ENCODE measurements around the gene PPP2R2C.

PPP2R2C gene

DNA sequence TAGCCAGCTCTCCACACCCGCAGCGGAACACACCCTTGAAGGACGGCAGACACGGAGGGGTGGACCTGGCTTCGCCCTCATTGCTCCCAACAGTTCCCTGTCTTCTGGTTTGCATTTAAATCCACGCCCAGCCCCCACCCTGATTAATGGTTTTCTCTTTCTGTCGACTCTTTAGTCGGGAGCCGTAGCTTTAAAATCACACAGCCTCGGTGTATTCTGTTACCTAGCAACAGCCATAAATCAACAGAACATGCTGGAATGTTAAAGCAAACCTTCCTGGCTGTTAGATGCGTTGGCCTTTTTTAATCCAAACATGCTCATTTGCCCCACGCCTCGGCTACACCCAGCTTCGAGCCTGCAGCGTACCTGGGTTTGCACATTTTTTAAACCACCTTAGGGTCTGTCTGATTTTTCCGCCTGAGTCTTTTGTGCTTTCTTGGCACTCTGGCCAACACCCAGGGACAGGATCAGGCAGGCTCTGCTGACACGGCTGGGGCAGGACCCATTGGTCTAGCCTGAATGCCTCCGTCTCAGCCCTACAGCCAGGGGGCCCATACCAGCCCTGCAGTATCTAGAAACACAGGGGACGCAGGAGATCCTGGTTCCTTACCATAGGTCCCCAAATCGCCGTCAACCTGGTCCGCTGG is 21.4 kb upstream of the PPP2R2C start:
- Histone ChIP-seq H3K4me3 (ENCODE audit: low read depth, low read length) (no peak overlapping the region), H3K36me3 (ENCODE audit: control insufficient read depth, insufficient read depth, low read length) (no peaks in the 10 kb centered on the region), H3K27me3 (ENCODE audit: control insufficient read depth, insufficient read depth, low read length) (no peaks in the 10 kb centered on the region), H3K27ac (ENCODE audit: low read depth, low read length) (no peak overlapping the region), H3K9me3 (ENCODE audit: control insufficient read depth, insufficient read depth, low read length) (no peaks in the 10 kb centered on the region), H3K9ac (ENCODE audit: low read depth, low read length) (no peak overlapping the region), H3K4me1 (ENCODE audit: control insufficient read depth, insufficient read depth, low read length) (0 out of 2 replicates have a peak, but pooled peaks cover 7% of the 10 kb centered on the region)

DNA sequence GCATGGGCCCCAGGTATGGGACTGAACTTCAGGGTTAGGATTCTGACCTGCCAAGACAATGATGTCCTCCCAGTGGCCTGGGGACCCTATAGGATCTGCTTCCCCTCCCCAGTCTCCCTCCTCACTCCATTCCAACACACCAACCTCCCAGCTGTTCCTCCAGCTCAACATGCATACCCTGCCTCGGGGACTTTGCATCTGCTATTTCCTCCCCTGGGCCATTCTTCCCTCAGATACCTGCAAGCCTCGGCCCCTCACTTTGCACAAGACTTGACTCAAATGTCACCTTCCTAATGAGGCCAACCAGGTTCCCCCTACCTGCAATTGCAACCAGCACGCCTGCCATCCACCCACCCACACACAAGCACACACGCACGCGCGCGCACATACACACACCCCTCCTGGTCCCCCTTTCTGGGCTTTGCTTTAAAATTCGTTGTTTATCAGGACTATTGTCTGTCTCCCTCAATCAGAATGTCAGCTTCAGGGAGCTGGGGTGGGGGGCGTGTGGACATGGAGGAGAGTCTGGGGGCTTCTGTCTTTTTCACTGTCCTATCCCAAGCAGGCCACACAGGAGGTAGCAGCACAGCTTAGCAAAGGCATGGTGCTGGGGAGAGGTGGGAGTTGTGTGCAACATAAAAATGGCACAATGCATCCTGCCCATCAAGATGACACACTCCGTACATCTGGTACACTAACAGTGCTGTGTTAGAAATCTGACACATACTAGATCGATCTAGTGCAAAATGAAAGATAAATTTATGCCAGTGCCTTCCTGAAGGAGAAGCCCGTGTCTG is 20.6 kb upstream of the PPP2R2C start:
- Histone ChIP-seq H3K9me3 (ENCODE audit: control insufficient read depth, insufficient read depth, low read length) (no peaks in the 10 kb centered on the region), H3K9ac (ENCODE audit: low read depth, low read length) (no peak overlapping the region), H3K4me1 (ENCODE audit: control insufficient read depth, insufficient read depth, low read length) (0 out of 2 replicates have a peak, but pooled peaks cover 7% of the 10 kb centered on the region), H3K36me3 (ENCODE audit: control insufficient read depth, insufficient read depth, low read length) (no peaks in the 10 kb centered on the region), H3K27ac (ENCODE audit: low read depth, low read length) (no peak overlapping the region), H3K4me3 (ENCODE audit: low read depth, low read length) (no peak overlapping the region), H3K27me3 (ENCODE audit: control insufficient read depth, insufficient read depth, low read length) (no peaks in the 10 kb centered on the region)

DNA sequence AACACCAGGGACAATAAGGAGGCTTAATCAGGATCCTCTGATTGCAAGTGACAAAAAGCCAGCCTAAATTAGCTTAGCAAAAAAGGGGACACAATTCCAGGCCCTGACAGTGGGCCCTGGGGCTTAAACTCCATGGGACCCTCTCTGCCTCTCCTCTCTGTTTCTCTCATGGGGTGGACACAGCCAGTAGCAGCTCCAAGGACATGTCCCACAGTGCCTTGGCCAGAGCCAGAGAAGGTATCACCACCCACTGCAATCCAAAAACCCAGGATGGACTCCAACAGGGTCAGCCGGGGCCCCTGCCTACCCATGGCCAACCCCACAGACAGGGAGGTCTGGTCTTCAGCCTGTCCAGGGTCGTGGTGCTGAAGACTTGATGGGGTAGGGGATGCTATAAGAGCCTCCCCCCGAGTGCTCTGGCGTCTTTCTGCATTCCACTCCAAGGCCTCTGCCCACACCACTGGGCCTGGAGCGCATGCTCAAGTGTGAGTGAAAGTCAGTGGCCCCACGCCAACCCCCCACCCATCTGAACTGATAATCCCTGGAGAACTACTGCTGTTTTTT is 19.7 kb upstream of the PPP2R2C start:
- Histone ChIP-seq H3K4me1 (ENCODE audit: control insufficient read depth, insufficient read depth, low read length) (0 out of 2 replicates have a peak, but pooled peaks cover 7% of the 10 kb centered on the region), H3K27me3 (ENCODE audit: control insufficient read depth, insufficient read depth, low read length) (no peaks in the 10 kb centered on the region), H3K36me3 (ENCODE audit: control insufficient read depth, insufficient read depth, low read length) (no peaks in the 10 kb centered on the region), H3K4me3 (ENCODE audit: low read depth, low read length) (no peak overlapping the region), H3K27ac (ENCODE audit: low read depth, low read length) (no peak overlapping the region), H3K9me3 (ENCODE audit: control insufficient read depth, insufficient read depth, low read length) (no peaks in the 10 kb centered on the region), H3K9ac (ENCODE audit: low read depth, low read length) (no peak overlapping the region)

DNA sequence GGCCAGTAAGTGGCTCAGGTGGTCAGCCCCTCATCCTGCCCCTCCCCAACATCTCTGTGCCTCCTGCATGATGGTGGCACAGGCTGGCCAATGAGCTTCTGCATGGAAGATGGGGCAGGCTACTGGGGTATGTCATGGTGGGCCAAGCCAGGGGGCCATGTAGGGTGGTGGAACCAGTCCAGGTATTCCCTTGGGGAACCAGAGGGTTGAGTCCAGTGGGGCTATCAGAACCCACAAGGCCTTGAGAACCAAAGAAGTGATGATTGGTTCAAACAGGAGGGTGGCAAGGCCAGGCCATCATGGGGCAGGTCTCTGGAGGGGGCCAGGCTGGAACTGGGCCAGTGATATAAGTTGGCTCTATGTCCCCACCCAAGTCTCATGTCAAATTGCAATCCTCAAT is 18.8 kb upstream of the PPP2R2C start:
- no peak overlapping the region for H3K9ac ChIP-seq (ENCODE audit: low read depth, low read length)
- H3K4me1 ChIP-seq (ENCODE audit: control insufficient read depth, insufficient read depth, low read length), result 0 out of 2 replicates have a peak, but pooled peaks cover 7% of the 10 kb centered on the region
- H3K27me3 ChIP-seq (ENCODE audit: control insufficient read depth, insufficient read depth, low read length), result no peaks in the 10 kb centered on the region
- H3K27ac ChIP-seq (ENCODE audit: low read depth, low read length), result no peak overlapping the region
- H3K36me3 ChIP-seq (ENCODE audit: control insufficient read depth, insufficient read depth, low read length), result no peaks in the 10 kb centered on the region
- H3K4me3 ChIP-seq (ENCODE audit: low read depth, low read length), result no peak overlapping the region
- H3K9me3 ChIP-seq (ENCODE audit: control insufficient read depth, insufficient read depth, low read length), result no peaks in the 10 kb centered on the region

DNA sequence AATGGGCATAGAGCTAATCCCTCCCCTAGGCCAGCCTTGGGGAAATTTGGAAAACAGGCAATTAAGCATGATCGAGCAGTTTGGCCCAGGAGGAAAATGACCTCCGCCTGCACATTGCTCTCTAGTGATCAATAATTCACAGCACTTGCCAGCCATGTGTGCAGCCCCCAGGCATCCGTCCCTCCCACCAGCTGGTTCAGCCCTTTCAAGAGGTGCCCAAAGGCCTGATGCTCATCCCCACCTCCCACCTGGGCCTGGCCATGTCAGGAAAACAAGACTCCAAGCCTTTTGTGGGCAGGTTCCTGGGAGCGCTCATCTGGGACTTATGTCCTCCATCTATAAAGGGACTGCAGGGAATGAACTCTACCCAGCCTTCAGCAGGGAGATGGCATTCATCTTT is 17.5 kb upstream of the PPP2R2C start:
- Histone ChIP-seq H3K9ac (ENCODE audit: low read depth, low read length) (no peak overlapping the region), H3K27me3 (ENCODE audit: control insufficient read depth, insufficient read depth, low read length) (no peaks in the 10 kb centered on the region), H3K36me3 (ENCODE audit: control insufficient read depth, insufficient read depth, low read length) (no peaks in the 10 kb centered on the region), H3K4me3 (ENCODE audit: low read depth, low read length) (no peak overlapping the region), H3K4me1 (ENCODE audit: control insufficient read depth, insufficient read depth, low read length) (0 out of 2 replicates have a peak, but pooled peaks cover 7% of the 10 kb centered on the region), H3K9me3 (ENCODE audit: control insufficient read depth, insufficient read depth, low read length) (no peaks in the 10 kb centered on the region), H3K27ac (ENCODE audit: low read depth, low read length) (no peak overlapping the region)

DNA sequence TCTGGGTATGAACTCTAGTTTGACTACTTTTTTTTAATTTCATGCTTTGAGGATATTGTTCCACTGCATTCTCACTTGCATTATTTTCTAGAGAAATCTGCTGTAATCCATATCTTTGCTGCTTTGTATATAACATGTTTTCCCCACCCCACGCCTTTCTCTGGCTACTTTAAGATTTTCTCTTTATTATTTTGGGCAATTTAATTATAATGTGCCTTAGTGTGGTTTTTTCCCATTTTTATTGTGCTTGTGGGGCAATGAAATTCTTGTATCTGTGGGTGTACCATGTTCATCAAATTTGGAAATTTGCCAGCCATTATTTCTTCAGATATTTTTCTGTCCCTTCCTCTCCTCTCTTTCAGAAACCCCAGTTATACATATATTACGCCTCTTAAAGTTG is 15.1 kb upstream of the PPP2R2C start:
- no peak overlapping the region for H3K27ac ChIP-seq (ENCODE audit: low read depth, low read length)
- no peak overlapping the region for H3K4me3 ChIP-seq (ENCODE audit: low read depth, low read length)
- H3K9me3 ChIP-seq (ENCODE audit: control insufficient read depth, insufficient read depth, low read length), result no peaks in the 10 kb centered on the region
- no peaks in the 10 kb centered on the region for H3K36me3 ChIP-seq (ENCODE audit: control insufficient read depth, insufficient read depth, low read length)
- no peak overlapping the region for H3K9ac ChIP-seq (ENCODE audit: low read depth, low read length)
- no peaks in the 10 kb centered on the region for H3K27me3 ChIP-seq (ENCODE audit: control insufficient read depth, insufficient read depth, low read length)
- no peaks in the 10 kb centered on the region for H3K4me1 ChIP-seq (ENCODE audit: control insufficient read depth, insufficient read depth, low read length)

DNA sequence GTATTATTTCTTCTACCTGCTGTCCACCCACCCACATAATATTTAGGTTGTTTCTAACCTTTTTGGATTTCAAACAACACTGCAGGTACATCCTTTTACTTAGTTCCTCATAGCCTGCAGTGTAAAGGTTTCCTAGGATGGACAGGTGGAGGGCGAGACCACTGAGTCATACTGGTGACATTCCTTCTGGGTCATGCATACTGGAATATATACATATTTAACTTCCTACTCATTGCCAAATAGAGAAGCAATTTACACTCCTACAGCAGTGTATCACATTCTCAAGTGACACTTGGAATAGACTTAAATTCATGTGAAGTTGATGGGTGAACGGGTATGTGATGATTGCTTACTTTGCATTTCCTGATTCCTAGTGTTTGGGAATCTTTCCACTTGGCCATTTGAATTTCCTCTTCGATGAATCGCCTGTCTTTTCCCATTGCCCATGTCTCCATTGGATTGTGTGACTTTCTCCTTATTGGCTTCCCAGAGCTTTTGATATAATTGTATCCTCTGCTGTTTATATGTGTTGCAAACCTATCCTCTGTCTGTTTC is 8.2 kb upstream of the PPP2R2C start:
- H3K4me1 ChIP-seq (ENCODE audit: control insufficient read depth, insufficient read depth, low read length), result no peaks in the 10 kb centered on the region
- no peak overlapping the region for H3K27ac ChIP-seq (ENCODE audit: low read depth, low read length)

DNA sequence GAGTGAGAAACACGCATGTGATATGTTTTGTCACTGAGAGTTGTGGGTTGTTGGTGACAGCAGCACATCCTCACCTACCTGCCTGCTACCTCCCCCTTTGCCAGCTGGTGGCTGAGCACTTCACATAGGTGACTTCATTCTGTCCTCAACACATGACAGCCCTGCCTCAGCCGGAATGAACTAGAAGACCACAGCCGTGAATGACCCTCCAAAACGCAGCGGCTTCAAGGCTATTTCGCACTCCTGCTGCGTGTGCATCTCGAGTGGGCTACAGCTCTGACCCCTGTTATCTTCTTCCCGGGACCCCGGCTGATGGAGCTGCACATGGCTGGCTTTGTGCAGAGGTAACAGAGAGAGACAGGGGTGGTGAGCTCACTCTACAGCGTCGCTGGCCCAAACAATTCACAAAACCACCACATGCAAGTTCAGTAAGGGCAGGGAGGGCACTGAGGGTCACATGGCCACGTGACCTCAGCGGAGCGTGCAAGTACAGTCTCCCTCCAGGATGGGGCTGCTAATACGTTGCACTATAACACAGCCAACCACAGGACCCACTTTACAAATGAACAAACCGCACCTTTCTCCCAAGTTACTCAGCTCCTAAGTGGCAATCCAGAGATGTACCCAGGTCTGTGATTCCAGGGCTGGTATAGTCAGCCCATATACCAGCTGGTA is 6.3 kb upstream of the PPP2R2C start:
- H3K4me1 ChIP-seq (ENCODE audit: control insufficient read depth, insufficient read depth, low read length), result 0 out of 2 replicates have a peak, but pooled peaks cover 3% of the 10 kb centered on the region
- H3K36me3 ChIP-seq (ENCODE audit: control insufficient read depth, insufficient read depth, low read length), result no peaks in the 10 kb centered on the region
- H3K9ac ChIP-seq (ENCODE audit: low read depth, low read length), result no peak overlapping the region
- H3K4me3 ChIP-seq (ENCODE audit: low read depth, low read length), result no peak overlapping the region
- H3K27me3 ChIP-seq (ENCODE audit: control insufficient read depth, insufficient read depth, low read length), result peaks cover 4% of the 10 kb centered on the region; the same call in 1 of the 2 replicates
- no peak overlapping the region for H3K27ac ChIP-seq (ENCODE audit: low read depth, low read length)
- H3K9me3 ChIP-seq (ENCODE audit: control insufficient read depth, insufficient read depth, low read length), result no peaks in the 10 kb centered on the region

More for the DNA sequence above, 8.2 kb upstream of the PPP2R2C start:
- H3K27me3 ChIP-seq (ENCODE audit: control insufficient read depth, insufficient read depth, low read length), result no peaks in the 10 kb centered on the region
- H3K9me3 ChIP-seq (ENCODE audit: control insufficient read depth, insufficient read depth, low read length), result no peaks in the 10 kb centered on the region
- no peaks in the 10 kb centered on the region for H3K36me3 ChIP-seq (ENCODE audit: control insufficient read depth, insufficient read depth, low read length)
- no peak overlapping the region for H3K9ac ChIP-seq (ENCODE audit: low read depth, low read length)
- H3K4me3 ChIP-seq (ENCODE audit: low read depth, low read length), result no peak overlapping the region

DNA sequence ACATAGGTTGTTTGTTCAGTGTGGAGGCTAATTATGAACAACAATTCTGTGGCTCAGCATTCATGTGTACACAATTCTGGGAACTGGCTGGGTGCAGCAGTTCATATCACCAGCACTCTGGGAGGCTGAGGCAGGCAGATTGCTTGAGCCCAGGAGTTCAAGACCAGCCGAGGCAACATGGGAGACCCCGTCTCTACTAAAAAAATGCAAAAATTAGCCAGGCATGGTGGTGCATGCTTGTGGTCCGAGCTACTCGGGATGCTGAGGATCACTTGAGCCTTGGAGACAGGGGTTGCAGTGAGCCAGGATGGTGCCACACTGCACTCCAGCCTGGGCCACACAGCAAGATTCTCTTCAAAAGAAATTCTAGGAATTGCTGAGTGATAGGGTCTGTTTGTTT is 4.5 kb upstream of the PPP2R2C start:
- no peak overlapping the region for H3K9ac ChIP-seq (ENCODE audit: low read depth, low read length)
- H3K4me3 ChIP-seq (ENCODE audit: low read depth, low read length), result no peak overlapping the region
- H3K4me1 ChIP-seq (ENCODE audit: control insufficient read depth, insufficient read depth, low read length), result peaks cover 12% of the 10 kb centered on the region; the same call in 1 of the 2 replicates
- no peaks in the 10 kb centered on the region for H3K36me3 ChIP-seq (ENCODE audit: control insufficient read depth, insufficient read depth, low read length)
- no peaks in the 10 kb centered on the region for H3K9me3 ChIP-seq (ENCODE audit: control insufficient read depth, insufficient read depth, low read length)
- peaks cover 18% of the 10 kb centered on the region for H3K27me3 ChIP-seq (ENCODE audit: control insufficient read depth, insufficient read depth, low read length)
- H3K27ac ChIP-seq (ENCODE audit: low read depth, low read length), result no peak overlapping the region

DNA sequence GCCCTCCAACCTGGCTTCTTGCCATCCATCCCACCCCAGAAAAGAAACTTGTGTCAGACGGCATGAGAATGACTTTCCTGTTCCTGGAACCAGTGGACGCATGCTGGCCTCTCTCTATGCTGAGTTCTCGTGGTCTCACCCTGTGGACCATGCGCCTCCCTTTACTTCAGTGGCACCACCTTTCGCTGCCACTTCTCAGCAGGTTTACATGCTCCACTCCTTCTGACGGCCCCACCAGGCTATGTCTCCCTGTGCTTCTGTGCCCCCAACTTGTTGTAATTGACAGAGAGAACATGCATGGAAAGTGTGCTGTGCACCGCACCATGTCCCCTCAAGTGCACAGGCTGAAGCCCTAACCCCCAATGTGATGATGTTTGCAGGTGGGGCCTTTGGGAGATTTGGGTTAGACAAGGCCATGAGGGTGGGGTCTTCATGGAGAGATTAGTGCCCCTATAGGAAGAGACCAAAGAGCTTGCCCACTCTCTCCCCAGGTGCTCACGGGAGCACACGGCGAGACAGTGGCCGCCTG is 3.1 kb upstream of the PPP2R2C start:
- Histone ChIP-seq H3K36me3 (ENCODE audit: control insufficient read depth, insufficient read depth, low read length) (no peaks in the 10 kb centered on the region), H3K9me3 (ENCODE audit: control insufficient read depth, insufficient read depth, low read length) (no peaks in the 10 kb centered on the region), H3K4me3 (ENCODE audit: low read depth, low read length) (no peak overlapping the region), H3K9ac (ENCODE audit: low read depth, low read length) (no peak overlapping the region), H3K27ac (ENCODE audit: low read depth, low read length) (no peak overlapping the region), H3K27me3 (ENCODE audit: control insufficient read depth, insufficient read depth, low read length) (peaks cover 30% of the 10 kb centered on the region), H3K4me1 (ENCODE audit: control insufficient read depth, insufficient read depth, low read length) (peaks cover 12% of the 10 kb centered on the region; the same call in 1 of the 2 replicates)

All from HUES48 (cell line).